NK-92 (cell line): ENCODE data around the gene MSH2.
"Not testable (repeated sequence)": the region's sequence is repeated elsewhere in the genome, so short reads cannot be mapped to it uniquely, and the experiment has no call there.

Experiments
- DNase-seq: peaks from one replicate; lab custom pipeline; 2025; ENCODE audit not compliant: unreplicated experiment; lab: John Stamatoyannopoulos, UW

Gene MSH2

GRCh38 chr2:47406649-47407330 lies 3.8 kb downstream of the MSH2 start:
- not testable (repeated sequence) for DNase-seq

GRCh38 chr2:47407976-47408375 lies 5.0 kb downstream of the MSH2 start:
- DNase-seq: not testable (repeated sequence)

DNA sequence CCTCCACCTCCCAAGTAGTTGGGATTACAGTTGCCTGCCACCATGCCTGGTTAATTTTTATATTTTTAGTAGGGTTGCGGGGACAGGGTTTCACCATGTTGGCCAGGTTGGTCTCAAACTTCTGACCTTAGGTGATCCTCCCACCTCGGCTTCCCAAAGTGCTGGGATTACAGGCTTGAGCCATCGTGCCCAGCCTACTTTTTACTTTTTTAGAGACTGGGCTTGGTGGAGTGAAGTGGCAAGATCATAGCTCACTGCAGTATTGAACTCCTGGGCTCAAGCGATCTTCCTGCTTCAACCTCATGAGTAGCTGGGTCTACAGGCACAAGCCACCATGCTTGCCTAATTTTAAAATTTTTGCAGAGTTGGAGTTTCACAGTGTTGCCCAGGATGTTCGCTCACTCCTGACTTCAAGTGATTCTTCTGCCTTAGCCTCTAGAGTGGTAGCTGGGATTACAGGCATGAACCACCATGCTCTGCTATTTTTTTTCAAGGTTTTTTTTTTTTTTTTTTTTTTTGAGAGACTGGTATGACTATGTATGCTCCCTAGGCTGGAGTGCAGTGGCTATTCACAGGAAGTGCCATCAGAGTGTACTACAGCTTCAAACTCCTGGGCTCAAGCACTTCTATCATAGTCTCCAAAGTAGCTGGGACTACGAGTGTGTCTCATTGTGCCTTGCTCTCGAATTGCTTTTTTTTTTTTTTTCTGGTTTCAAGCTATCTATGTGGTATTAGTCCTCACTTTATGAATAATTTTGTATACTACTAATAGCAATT lies 11.9 kb downstream of the MSH2 start:
- no peak for DNase-seq

GRCh38 chr2:47420214-47420613 lies 17.3 kb downstream of the MSH2 start:
- no peak for DNase-seq

DNA sequence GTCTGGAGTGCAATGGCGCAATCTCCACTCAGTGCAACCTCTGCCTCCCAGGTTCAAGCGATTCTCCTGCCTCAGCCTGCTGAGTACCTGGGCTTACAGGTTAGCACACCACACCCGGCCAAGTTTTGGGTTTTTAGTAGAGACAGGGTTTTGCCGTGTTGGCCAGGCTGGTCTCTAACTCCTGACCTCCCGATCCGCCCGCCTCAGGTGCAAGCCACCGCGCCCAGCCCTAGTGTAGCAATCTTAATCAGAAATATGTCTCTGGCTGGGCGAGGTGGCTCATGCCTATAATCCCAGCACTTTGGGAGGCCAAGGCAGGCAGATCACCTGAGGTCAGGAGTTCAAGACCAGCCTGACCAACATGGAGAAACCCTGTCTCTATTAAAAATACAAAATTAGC lies 17.7 kb downstream of the MSH2 start:
- not testable (repeated sequence) for DNase-seq

DNA sequence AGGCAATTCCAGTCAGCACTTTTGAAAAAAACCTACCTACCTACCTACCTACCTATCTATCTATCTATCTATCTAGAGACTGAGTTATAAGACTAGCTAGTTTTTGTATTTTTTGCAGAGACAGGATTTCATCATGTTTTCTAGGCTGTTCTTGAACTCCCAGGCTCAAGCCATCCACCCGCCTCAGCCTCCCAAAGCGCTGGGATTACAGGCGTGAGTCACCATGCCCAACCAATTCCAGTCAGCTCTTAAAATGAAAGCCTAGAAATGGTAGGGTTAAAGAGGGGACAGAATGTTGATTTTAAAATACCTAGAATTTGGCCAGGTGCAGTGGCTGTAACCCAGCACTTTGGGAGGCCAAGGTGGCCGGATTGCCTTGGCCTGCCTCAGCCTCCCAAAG lies 19.1 kb downstream of the MSH2 start:
- DNase-seq: no peak

DNA sequence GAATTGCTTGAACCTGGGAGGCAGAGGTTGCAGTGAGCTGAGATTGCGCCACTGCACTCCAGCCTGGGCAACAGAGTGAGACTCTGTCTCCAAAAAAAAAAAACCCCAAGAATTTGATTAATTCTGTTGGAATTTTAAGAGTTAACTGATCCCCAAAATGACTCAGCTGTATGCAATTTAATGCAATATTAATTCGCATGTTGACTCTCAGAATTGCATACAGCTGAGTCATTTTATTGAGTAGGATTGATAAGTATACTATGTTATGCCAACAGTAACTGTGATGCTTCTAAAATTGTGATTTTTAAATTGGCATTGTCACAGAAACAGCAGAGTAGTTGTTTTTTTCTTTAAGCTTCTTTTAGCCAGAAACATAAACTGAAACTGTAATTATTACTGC lies 19.6 kb downstream of the MSH2 start:
- no peak for DNase-seq

DNA sequence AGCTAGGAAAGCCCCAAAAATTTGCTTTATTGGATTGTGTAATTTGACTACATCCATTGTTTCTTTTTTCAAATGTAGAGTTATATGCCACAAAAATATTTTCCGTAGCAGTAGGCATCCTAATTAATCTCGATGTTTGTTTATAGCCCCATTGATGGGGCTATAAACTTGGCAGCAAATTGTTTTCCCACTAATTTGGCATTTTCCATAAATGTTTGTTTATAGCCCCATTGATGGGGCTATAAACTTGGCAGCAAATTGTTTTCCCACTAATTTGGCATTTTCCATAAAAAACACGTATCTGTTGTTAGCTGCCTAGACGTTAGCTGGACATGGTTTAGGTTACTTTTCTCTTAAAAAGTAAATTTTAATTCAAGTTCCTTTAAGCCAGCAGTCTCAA lies 23.8 kb downstream of the MSH2 start:
- DNase-seq: no peak

- no peak for DNase-seq
These were observed 26.8 kb downstream of the MSH2 start for GRCh38 chr2:47429795-47430194.

GRCh38 chr2:47433006-47433405 lies 30.1 kb downstream of the MSH2 start:
- not testable (repeated sequence) for DNase-seq

- not testable (repeated sequence) for DNase-seq
These were observed 30.5 kb downstream of the MSH2 start for GRCh38 chr2:47433445-47433844.

GRCh38 chr2:47437287-47437686 lies 34.3 kb downstream of the MSH2 start:
- no peak for DNase-seq

GRCh38 chr2:47438106-47438505 lies 35.1 kb downstream of the MSH2 start:
- DNase-seq: no peak

GRCh38 chr2:47438783-47439182 lies 35.8 kb downstream of the MSH2 start:
- DNase-seq: no peak

DNA sequence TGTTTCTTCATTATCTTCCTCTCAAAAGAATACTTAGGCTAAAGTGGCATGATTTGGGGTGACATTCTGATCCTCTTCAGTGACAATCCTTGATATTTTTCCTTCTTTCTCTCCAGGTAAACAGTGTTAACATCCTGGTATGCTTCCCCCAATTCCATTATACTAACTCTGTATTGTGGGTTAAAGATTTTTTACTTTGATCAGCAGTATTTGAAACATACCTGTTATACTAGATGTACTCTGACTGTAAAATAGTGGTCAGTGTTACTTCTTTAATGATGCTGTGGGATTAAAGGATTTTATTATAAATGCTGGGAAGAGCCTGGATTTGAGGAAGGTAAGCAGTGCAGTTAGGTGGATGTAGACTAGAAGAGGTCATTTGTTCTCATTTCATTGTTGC lies 48.8 kb downstream of the MSH2 start:
- no peak for DNase-seq

DNA sequence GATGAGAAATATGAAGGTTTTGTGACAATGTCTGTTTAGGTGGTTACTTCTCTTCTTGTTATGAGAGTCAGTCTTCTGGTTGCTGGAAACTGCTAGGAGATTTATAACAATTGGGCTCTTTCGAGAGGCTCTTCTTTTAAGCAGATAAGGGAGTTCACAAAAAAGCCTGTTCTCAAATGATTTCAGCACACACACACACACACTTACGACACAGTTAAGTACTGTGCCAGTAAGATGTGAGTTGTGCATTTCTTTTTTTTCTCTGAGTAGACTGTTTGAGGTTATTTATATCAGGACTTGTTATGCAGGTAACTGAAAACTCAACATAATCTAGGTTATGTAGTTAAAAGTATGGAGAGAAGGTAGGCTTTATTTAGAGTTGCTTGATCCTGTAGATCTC lies 49.8 kb downstream of the MSH2 start:
- no peak for DNase-seq

DNA sequence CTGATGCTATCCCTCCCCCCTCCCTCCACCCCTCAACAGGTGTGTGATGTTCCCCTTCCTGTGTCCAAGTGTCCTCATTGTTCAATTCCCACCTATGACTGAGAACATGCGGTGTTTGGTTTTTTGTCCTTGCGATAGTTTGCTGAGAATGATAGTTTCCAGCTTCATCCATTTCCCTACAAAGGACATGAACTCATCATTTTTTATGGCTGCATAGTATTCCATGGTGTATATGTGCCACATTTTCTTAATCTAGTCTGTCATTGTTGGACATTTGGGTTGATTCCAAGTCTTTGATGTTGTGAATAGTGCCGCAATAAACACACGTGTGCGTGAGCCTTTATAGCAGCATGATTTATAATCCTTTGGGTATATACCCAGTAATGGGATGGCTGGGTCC lies 51.9 kb downstream of the MSH2 start:
- DNase-seq: not testable (repeated sequence)

DNA sequence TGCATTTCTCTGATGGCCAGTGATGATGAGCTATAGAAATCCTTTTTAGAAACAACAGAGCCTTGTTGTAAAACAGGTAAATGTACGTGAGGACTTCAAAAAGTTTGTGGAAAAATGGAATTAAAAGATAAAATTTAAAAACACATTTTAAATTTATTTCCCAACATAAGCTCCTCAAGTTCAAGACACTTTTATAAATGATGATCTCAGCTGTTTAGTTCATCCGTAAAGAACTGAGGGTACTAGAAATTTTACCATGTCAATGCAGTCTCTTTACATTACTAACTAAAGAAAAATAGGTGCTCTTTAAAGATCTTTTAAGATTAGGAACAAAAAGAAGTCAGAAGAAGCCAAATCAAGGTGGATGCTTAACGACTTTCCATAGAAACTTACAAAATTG lies 52.5 kb downstream of the MSH2 start:
- no peak for DNase-seq

GRCh38 chr2:47456851-47457250 lies 53.9 kb downstream of the MSH2 start:
- no peak for DNase-seq

DNA sequence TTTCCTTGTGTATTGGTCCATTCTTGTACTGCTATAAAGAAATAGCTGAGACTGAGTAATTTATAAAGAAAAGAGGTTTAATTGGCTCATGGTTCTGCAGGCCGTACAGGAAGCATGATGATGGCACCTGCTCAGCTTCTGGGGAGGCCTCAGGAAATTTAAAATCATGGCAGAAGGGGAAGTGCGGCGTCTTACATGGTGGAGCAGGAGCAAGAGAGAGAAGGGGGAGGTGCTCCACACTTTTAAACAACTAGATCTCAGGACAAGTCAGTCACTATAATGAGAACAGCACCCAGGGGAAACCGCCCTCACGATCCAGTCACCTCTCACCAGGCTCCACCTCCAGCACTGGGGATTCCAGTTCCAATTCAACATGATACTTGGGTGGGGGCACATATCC lies 54.3 kb downstream of the MSH2 start:
- no peak for DNase-seq

DNA sequence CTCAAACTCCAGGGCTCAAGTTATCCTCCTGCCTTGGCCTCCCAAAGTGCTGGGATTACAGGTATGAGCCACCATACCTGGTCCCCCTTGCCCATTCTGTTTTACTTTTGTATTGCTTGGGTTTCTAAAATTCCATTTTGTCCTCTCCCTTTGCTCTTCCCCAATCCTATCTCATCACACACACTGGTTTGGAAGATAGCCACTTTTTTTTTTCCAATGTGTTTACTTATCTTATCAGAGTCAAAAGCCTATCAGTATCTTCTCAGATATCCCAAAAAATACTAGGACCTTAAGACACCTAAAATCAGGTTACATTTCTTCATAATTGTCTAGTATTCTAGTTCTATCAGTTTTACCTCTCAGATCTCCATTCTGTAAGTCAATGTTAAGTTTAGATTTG lies 56.1 kb downstream of the MSH2 start:
- no peak for DNase-seq

GRCh38 chr2:47460766-47461165 lies 57.8 kb downstream of the MSH2 start:
- DNase-seq: no peak
